ENCODE measurements around the gene PPIG. TPM values are rescaled to one million over a fixed set of nuclear protein-coding genes. Genes with fewer than 3 reads are reported as not detected.

Gene PPIG
- total and polyA plus RNA-seq, 9 of the 15 experiments (the other 6 are each of a cell fraction or from before 2014, with no cell fraction given), result 52.5 to 166 (median 124) TPM

DNA sequence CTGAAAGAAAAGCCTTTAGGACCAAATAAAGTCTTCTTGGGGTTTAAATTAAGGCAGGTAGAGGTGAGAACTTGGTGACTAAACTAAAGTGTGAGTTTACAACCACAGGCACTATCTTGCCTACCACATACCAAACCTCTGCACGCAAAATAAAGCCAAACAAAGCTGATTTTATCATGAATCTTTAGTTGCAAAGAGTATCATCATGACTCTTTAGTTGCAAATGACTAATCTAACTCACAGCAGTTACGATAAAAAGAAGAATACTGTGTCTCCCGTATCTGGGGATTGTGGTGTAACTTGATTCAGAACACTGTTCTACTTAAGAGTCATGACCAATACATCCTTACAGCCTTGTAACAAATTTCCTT lies 98.9 kb downstream of the PPIG start:
- in situ Hi-C loops (cut with MboI) (no loop called here), intact Hi-C loops (cut with micrococcal nuclease) (no loop called here)
- Histone ChIP-seq H3K79me2 (ENCODE audit: control insufficient read depth, insufficient read depth, low read length) (no peaks in the 10 kb centered on the region), H3K9ac (ENCODE audit: insufficient read depth in 1 of 2, low read depth in 2 of 2, low read length in 2 of 2) (no peak overlapping the region), H3K27ac (ENCODE audit: extremely low read depth, low read depth, low read length) (no peak overlapping the region), H3K27me3 (ENCODE audit: control insufficient read depth in 2 of 2, insufficient read depth in 2 of 2, low read length in 2 of 2) (no peaks in the 10 kb centered on the region), H3K4me3 (no peak overlapping the region), H3K9me1 (ENCODE audit: control insufficient read depth, insufficient read depth, low read length) (no peaks in the 10 kb centered on the region), H4K20me1 (replicated peaks; ENCODE audit: control insufficient read depth, insufficient read depth, low read length) (no peaks in the 10 kb centered on the region), H3K36me3 (ENCODE audit: control insufficient read depth, insufficient read depth, low read length) (no peaks in the 10 kb centered on the region), H3K4me1 (replicated peaks in 1 of 2; ENCODE audit: control insufficient read depth in 2 of 2, insufficient read depth in 2 of 2, low read length in 2 of 2) (peaks cover 0 to 6% of the 10 kb centered on the region in 2 experiments; a peak in 1 of 5 replicates), H3K9me3 (replicated peaks; ENCODE audit: control insufficient read depth, insufficient read depth, low read depth, low read length) (no peaks in the 10 kb centered on the region), H2AFZ (ENCODE audit: low read depth, low read length) (0 out of 2 replicates have a peak overlapping the region, but pooled peaks have one; percentile 7), H3K4me2 (ENCODE audit: insufficient read depth, low read length) (no peak overlapping the region)
- no peak for FAIRE-seq
- BruUV-seq (replicated peaks), result no TSS peak
- TF ChIP-seq CBFA2T3 (IDR thresholded peaks at IDR 0.05), result 0 out of 2 replicates have a peak, but pooled peaks have one; percentile 41
- TF ChIP-seq KLF1 (tag; IDR thresholded peaks at IDR 0.05), result no peak
- peak in 1 of 2 experiments; percentile 23; a peak in 1 of 4 replicates for TF ChIP-seq KDM1A (IDR thresholded peaks at IDR 0.05)
- TF ChIP-seq ARID1B (IDR thresholded peaks at IDR 0.05), result peak; percentile 34; the same call in 1 of the 2 replicates
- 0 out of 2 replicates have a peak, but pooled peaks have one; percentile 29 for TF ChIP-seq CXXC5 (CRISPR knock-in tag; IDR thresholded peaks at IDR 0.05)
- peak; percentile 71 for TF ChIP-seq FOSL1 (tag; conservative IDR thresholded peaks at IDR 0.05)
- TF ChIP-seq SMAD4 (CRISPR knock-in tag; conservative IDR thresholded peaks at IDR 0.05), result no peak
- 0 out of 2 replicates have a peak, but pooled peaks have one; percentile 49 for TF ChIP-seq CEBPG (CRISPR knock-in tag; IDR thresholded peaks at IDR 0.05)
- no peak; a peak in 1 of 4 replicates for TF ChIP-seq CEBPG (tag; conservative IDR thresholded peaks at IDR 0.05 in 1 of 2, IDR thresholded peaks at IDR 0.05 in 1 of 2)
- peak; percentile 23; the same call in 1 of the 2 replicates for TF ChIP-seq TEAD4 (IDR thresholded peaks at IDR 0.05; ENCODE audit: low read length)
- no peak for TF ChIP-seq TEAD4 (CRISPR knock-in tag; IDR thresholded peaks at IDR 0.05; ENCODE audit: borderline replicate concordance)
- peak; percentile 88 for TF ChIP-seq SOX6 (IDR thresholded peaks at IDR 0.05)
- TF ChIP-seq, protein P1, sequence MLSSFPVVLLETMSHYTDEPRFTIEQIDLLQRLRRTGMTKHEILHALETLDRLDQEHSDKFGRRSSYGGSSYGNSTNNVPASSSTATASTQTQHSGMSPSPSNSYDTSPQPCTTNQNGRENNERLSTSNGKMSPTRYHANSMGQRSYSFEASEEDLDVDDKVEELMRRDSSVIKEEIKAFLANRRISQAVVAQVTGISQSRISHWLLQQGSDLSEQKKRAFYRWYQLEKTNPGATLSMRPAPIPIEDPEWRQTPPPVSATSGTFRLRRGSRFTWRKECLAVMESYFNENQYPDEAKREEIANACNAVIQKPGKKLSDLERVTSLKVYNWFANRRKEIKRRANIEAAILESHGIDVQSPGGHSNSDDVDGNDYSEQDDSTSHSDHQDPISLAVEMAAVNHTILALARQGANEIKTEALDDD (IDR thresholded peaks at IDR 0.05), result peak; percentile 86
- ATAC-seq, result peak; percentile 47
- POLR2A ChIA-PET, result interaction anchor here (1.0 to 2.6 kb wide), 7 partner anchors 10 to 130 kb away, joined by 3 to 12 read pairs (median 4); partner anchors contain the start of genes CFAP210 and PHOSPHO2
- CTCF ChIA-PET (ENCODE audit: low intra/inter-chr PET ratio), result no interaction called here
- DNase-seq (ENCODE audit: extremely low read depth in 1 of 4, low spot score in 3 of 4), result no peak
- 8% methylated on average over 3 of the region's 3 CpGs for WGBS (ENCODE audit: insufficient coverage, low coverage, missing lambda C conversion rate)
